Mesenchymal stem cell (in vitro differentiated cells and primary cell): ENCODE results near the gene TREM2.

Experiments
- DNase-seq: peaks from one replicate; pipeline ENCODE4 v3.0.0-alpha.2; 2013
- H2AFZ ChIP-seq: one replicate; pipeline ENCODE4 v1.6.1; 2013; ENCODE audit warnings: low read depth, mild to moderate bottlenecking, control low read depth, inconsistent platforms, low read length, moderate library complexity
- H2AK5ac ChIP-seq: 2 replicates; pipeline ENCODE4 v1.6.1; 2013; ENCODE audit warnings: low read length, moderate library complexity, mild to moderate bottlenecking, inconsistent platforms; ENCODE audit not compliant: severe bottlenecking
- H2BK120ac ChIP-seq: one replicate; pipeline ENCODE4 v1.6.1; 2013; ENCODE audit warnings: low read depth, mild to moderate bottlenecking, inconsistent platforms, low read length, moderate library complexity
- H2BK12ac ChIP-seq, 2 experiments: one replicate each; pipeline ENCODE4 v1.6.1; 2013; ENCODE audit warnings: inconsistent platforms in 2 of 2, low read length in 2 of 2, mild to moderate bottlenecking in 2 of 2, moderate library complexity in 2 of 2, control low read depth in 1 of 2
- H2BK15ac ChIP-seq: one replicate; pipeline ENCODE4 v1.6.1; 2013; ENCODE audit warnings: mild to moderate bottlenecking, low read depth, inconsistent platforms; ENCODE audit not compliant: poor library complexity, severe bottlenecking
- H2BK5ac ChIP-seq: 2 replicates; pipeline ENCODE4 v1.6.1; 2013; ENCODE audit warnings: low read depth, mild to moderate bottlenecking, low read length, control low read depth, inconsistent platforms; ENCODE audit not compliant: poor library complexity, severe bottlenecking
- H3K14ac ChIP-seq, 2 experiments: one replicate each; pipeline ENCODE4 v1.6.1; 2013; ENCODE audit warnings: inconsistent platforms in 2 of 2, low read length in 2 of 2, control low read depth in 1 of 2, mild to moderate bottlenecking in 1 of 2, moderate library complexity in 1 of 2
- H3K18ac ChIP-seq, 2 experiments: one replicate each; pipeline ENCODE4 v1.6.1; 2013; ENCODE audit warnings: inconsistent platforms in 2 of 2, low read length in 2 of 2, control low read depth in 1 of 2, low read depth in 1 of 2, mild to moderate bottlenecking in 1 of 2
- H3K23ac ChIP-seq, 2 experiments: one replicate each; pipeline ENCODE4 v1.6.1; 2013; ENCODE audit warnings: inconsistent platforms in 2 of 2, low read length in 2 of 2, mild to moderate bottlenecking in 2 of 2, moderate library complexity in 2 of 2, control low read depth in 1 of 2
- H3K27ac ChIP-seq: 2 replicates; pipeline ENCODE4 v1.5.1; 2013; ENCODE audit warnings: mild to moderate bottlenecking, moderate library complexity, low read length, control low read depth, inconsistent platforms; ENCODE audit not compliant: poor library complexity, severe bottlenecking
- H3K27me3 ChIP-seq, 2 experiments: 2 replicates each; pipeline versions ENCODE4 v1.6.1 to v1.7.0; 2013; ENCODE audit warnings: low read length in 2 of 2, mild to moderate bottlenecking in 2 of 2, moderate library complexity in 2 of 2, control low read depth in 1 of 2, inconsistent platforms in 1 of 2; ENCODE audit not compliant: control insufficient read depth in 1 of 2, insufficient read depth in 1 of 2
- H3K36me3 ChIP-seq, 2 experiments: 2 replicates each; pipeline versions ENCODE4 v1.6.1 to v1.7.0; 2013; ENCODE audit warnings: low read length in 2 of 2, control low read depth in 1 of 2, inconsistent platforms in 1 of 2, low read depth in 1 of 2, mild to moderate bottlenecking in 1 of 2; ENCODE audit not compliant: insufficient read depth in 2 of 2, control insufficient read depth in 1 of 2
- H3K4ac ChIP-seq, 2 experiments: one replicate each; pipeline ENCODE4 v1.6.1; 2013; ENCODE audit warnings: inconsistent platforms in 2 of 2, low read length in 2 of 2, mild to moderate bottlenecking in 2 of 2, moderate library complexity in 2 of 2, control low read depth in 1 of 2, low read depth in 1 of 2
- H3K4me1 ChIP-seq: 2 replicates; pipeline ENCODE4 v1.6.1; 2013; ENCODE audit warnings: low read depth, low read length, control low read depth; ENCODE audit not compliant: control insufficient read depth, insufficient read depth
- H3K4me2 ChIP-seq: 2 replicates; pipeline ENCODE4 v1.6.1; 2013; ENCODE audit warnings: low read length, mild to moderate bottlenecking, inconsistent platforms; ENCODE audit not compliant: poor library complexity, severe bottlenecking
- H3K4me3 ChIP-seq, 2 experiments: 2 replicates each; pipeline versions ENCODE4 v1.5.1 to v1.7.0; 2013; ENCODE audit warnings: low read length in 2 of 2, mild to moderate bottlenecking in 2 of 2, control low read depth in 1 of 2, low read depth in 1 of 2; ENCODE audit not compliant: insufficient read depth in 1 of 2
- H3K79me1 ChIP-seq: replicated peaks from 2 replicates; pipeline ENCODE4 v1.6.1; 2013; ENCODE audit warnings: mild to moderate bottlenecking, control low read depth, low read length, inconsistent platforms; ENCODE audit not compliant: poor library complexity, severe bottlenecking
- H3K9ac ChIP-seq: 2 replicates; pipeline ENCODE4 v1.7.0; 2013; ENCODE audit warnings: mild to moderate bottlenecking, low read length, moderate library complexity
- H3K9me3 ChIP-seq: 2 replicates; pipeline ENCODE4 v1.7.0; 2013; ENCODE audit warnings: mild to moderate bottlenecking, low read length; ENCODE audit not compliant: control insufficient read depth
- H4K8ac ChIP-seq: one replicate; pipeline ENCODE4 v1.6.1; 2013; ENCODE audit warnings: inconsistent platforms, mild to moderate bottlenecking, low read length, moderate library complexity
- H4K91ac ChIP-seq: one replicate; pipeline ENCODE4 v1.6.1; 2013; ENCODE audit warnings: mild to moderate bottlenecking, low read length, inconsistent platforms
- WGBS: methylation state at CpG from one replicate; pipeline ENCODE4 v1.1.7; 2013; ENCODE audit warnings: mixed read lengths; 5-methylcytosine and 5-hydroxymethylcytosine counted together

TREM2 gene

DNA sequence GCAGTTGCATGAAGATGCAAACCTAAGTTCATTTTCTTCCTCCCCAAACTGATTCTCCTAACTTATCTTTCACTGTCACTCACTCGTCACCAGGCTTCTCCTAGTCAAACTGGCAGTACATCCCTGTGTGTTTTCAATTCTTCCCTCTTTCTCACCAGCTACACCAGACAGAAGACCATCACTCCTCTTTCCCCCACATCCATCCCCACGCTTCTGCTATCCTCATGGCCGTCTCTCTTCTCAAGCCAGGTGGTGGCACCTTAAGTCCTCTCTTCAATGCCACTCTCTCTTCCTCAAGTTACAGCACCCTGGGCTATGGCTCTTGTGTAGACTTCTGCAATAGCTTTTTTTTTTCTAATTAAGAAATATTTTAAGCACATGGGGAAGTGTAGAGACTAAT, 14.4 kb upstream of the TREM2 start:
- no peak overlapping the region for H2BK12ac ChIP-seq
- no peak overlapping the region for H3K23ac ChIP-seq
- H4K8ac ChIP-seq, result no peak overlapping the region
- H3K18ac ChIP-seq, result no peak overlapping the region
- H3K4me2 ChIP-seq, result no peak overlapping the region
- no peak overlapping the region for H4K91ac ChIP-seq
- no peak overlapping the region for H3K14ac ChIP-seq
- no peak overlapping the region for H3K4me3 ChIP-seq
- no peak overlapping the region for H2BK120ac ChIP-seq
- no peak overlapping the region for H2BK5ac ChIP-seq
- H3K9ac ChIP-seq, result no peak overlapping the region
- no peak for DNase-seq
- H3K27me3 ChIP-seq, result peaks cover 23 to 47% of the 10 kb centered on the region in 2 experiments
- no peaks in the 10 kb centered on the region for H3K36me3 ChIP-seq
- H3K9me3 ChIP-seq, result no peaks in the 10 kb centered on the region
- no peak overlapping the region for H2BK15ac ChIP-seq
- no peaks in the 10 kb centered on the region for H3K79me1 ChIP-seq
- no peak overlapping the region for H2AFZ ChIP-seq
- no peak overlapping the region for H3K4ac ChIP-seq
- H2AK5ac ChIP-seq, result no peak overlapping the region
- no peak overlapping the region for H3K27ac ChIP-seq
- WGBS, result 72% methylated on average over 3 of the region's 3 CpGs
- peaks cover 10% of the 10 kb centered on the region for H3K4me1 ChIP-seq

DNA sequence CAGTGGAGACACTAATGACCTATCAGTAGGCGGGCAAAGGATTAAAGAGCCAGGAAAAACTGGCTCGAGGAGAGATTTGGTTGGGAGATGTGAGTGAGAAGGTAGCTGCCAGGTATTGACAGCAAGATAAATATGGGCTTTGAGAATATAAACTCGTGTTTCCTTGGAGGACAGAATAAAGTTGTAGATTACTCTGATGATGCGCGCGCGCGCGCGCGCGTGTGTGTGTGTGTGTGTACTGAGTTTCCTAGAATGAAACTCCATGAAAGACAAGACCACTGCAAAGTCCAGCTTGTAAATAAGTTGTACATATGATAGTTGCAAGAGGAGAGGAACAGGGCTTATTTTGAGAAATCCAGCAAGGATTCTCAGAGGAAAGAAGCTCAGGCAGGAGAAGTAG, 13.3 kb upstream of the TREM2 start:
- H4K91ac ChIP-seq, result no peak overlapping the region
- no peak overlapping the region for H2BK15ac ChIP-seq
- H3K27me3 ChIP-seq, result peaks cover 19 to 39% of the 10 kb centered on the region in 2 experiments
- H2BK12ac ChIP-seq, result no peak overlapping the region
- no peak overlapping the region for H3K4ac ChIP-seq
- H3K36me3 ChIP-seq, result no peaks in the 10 kb centered on the region
- no peak for DNase-seq
- no peak overlapping the region for H2AK5ac ChIP-seq
- no peak overlapping the region for H3K14ac ChIP-seq
- no peak overlapping the region for H2BK5ac ChIP-seq
- no peaks in the 10 kb centered on the region for H3K9me3 ChIP-seq
- no peak overlapping the region for H4K8ac ChIP-seq
- H3K4me3 ChIP-seq, result no peak overlapping the region
- no peak overlapping the region for H2AFZ ChIP-seq
- WGBS, result 88% methylated on average over 12 of the region's 12 CpGs
- no peak overlapping the region for H3K9ac ChIP-seq
- H3K79me1 ChIP-seq, result no peaks in the 10 kb centered on the region
- H3K18ac ChIP-seq, result no peak overlapping the region
- no peak overlapping the region for H3K27ac ChIP-seq
- H3K4me2 ChIP-seq, result no peak overlapping the region
- H3K23ac ChIP-seq, result no peak overlapping the region
- H2BK120ac ChIP-seq, result no peak overlapping the region
- peaks cover 5% of the 10 kb centered on the region for H3K4me1 ChIP-seq

DNA sequence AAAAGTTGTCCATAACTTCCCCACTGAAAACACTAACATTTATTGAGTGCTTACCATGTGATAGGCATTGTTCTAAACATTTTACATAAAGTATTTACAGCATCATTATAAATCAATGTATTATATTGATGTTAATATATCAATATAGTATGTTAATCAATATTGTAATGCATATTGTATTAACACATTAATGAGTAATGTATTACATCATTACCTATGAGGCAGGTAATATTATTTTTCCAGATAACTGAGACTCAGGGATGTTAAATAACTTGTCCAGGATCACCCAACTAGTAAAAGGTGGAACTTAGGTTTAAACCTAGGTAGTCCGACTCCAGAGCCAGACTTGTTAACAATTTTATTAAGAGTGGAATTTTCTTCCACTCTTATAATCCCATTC, 12.2 kb upstream of the TREM2 start:
- Histone ChIP-seq H2BK120ac (no peak overlapping the region), H3K4me1 (peaks cover 5% of the 10 kb centered on the region), H4K91ac (no peak overlapping the region), H3K27me3 (peaks cover 19 to 30% of the 10 kb centered on the region in 2 experiments), H3K9ac (no peak overlapping the region), H3K9me3 (no peaks in the 10 kb centered on the region), H2BK12ac (no peak overlapping the region), H4K8ac (no peak overlapping the region), H3K23ac (no peak overlapping the region), H3K36me3 (no peaks in the 10 kb centered on the region), H3K14ac (no peak overlapping the region), H2AK5ac (no peak overlapping the region), H3K4ac (no peak overlapping the region), H2BK15ac (no peak overlapping the region), H2BK5ac (no peak overlapping the region), H3K4me2 (no peak overlapping the region), H3K18ac (no peak overlapping the region), H3K79me1 (no peaks in the 10 kb centered on the region), H3K4me3 (no peak overlapping the region), H2AFZ (no peak overlapping the region), H3K27ac (no peak overlapping the region)
- 100% methylated on average over 1 of the region's 1 CpG for WGBS
- DNase-seq, result no peak

DNA sequence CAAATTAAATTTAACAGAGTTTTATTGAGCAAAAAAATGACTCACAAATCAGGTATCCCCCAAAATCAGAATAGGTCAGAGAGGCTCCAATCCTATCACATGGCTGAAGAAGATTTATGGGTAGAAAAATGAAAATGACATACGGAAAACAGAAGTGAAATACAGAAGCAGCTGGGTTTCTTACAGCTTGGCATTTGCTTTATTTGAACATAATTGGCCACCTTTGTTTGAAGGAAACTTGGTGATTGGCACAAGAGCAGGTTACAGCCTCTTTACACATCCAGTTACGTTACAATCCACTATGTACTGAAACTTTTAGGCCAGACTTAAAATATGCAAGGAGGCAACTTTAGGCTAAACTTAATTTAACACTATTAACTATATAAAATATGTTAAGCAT, 11.7 kb upstream of the TREM2 start:
- H2BK120ac ChIP-seq, result no peak overlapping the region
- H3K4ac ChIP-seq, result no peak overlapping the region
- H3K27ac ChIP-seq, result no peak overlapping the region
- H3K4me2 ChIP-seq, result no peak overlapping the region
- no peak overlapping the region for H4K8ac ChIP-seq
- no peak overlapping the region for H2BK15ac ChIP-seq
- no peak overlapping the region for H2BK12ac ChIP-seq
- H3K23ac ChIP-seq, result no peak overlapping the region
- H3K36me3 ChIP-seq, result no peaks in the 10 kb centered on the region
- 86% methylated on average over 1 of the region's 2 CpGs for WGBS
- no peaks in the 10 kb centered on the region for H3K79me1 ChIP-seq
- H3K4me1 ChIP-seq, result peaks cover 4% of the 10 kb centered on the region
- no peak overlapping the region for H2AK5ac ChIP-seq
- no peak overlapping the region for H3K9ac ChIP-seq
- H3K14ac ChIP-seq, result no peak overlapping the region
- no peak overlapping the region for H2AFZ ChIP-seq
- H4K91ac ChIP-seq, result no peak overlapping the region
- no peak overlapping the region for H3K18ac ChIP-seq
- no peaks in the 10 kb centered on the region for H3K9me3 ChIP-seq
- H2BK5ac ChIP-seq, result no peak overlapping the region
- no peak for DNase-seq
- H3K4me3 ChIP-seq, result no peak overlapping the region
- H3K27me3 ChIP-seq, result peaks cover 19 to 27% of the 10 kb centered on the region in 2 experiments
